Neutrophil (primary cell): Measurements from ENCODE around the gene PGLYRP3.
"Not testable (repeated sequence)": the region's sequence is repeated elsewhere in the genome, so short reads cannot be mapped to it uniquely, and the experiment has no call there.

Experiments used
- H3K27ac ChIP-seq: fragments of 200-600 bp; sonication (generic); 2 replicates; pipeline ENCODE4 v1.5.1; 2016; ENCODE audit warnings: mild to moderate bottlenecking, moderate library complexity
- H3K27me3 ChIP-seq: fragments of 200-600 bp; sonication (generic); 2 replicates; pipeline ENCODE4 v1.6.0; 2016; ENCODE audit warnings: mild to moderate bottlenecking
- H3K36me3 ChIP-seq: fragments of 200-600 bp; sonication (generic); 2 replicates; pipeline ENCODE4 v1.5.1; 2017
- H3K4me1 ChIP-seq, 2 experiments: fragments of 200-600 bp in 1 of 2; sonication (generic) in 1 of 2; 1 replicate in 1 of 2; 2 replicates in 1 of 2; pipeline versions ENCODE4 v1.5.1 to v1.6.1; 2013 to 2016; ENCODE audit warnings: low read depth in 1 of 2, low read length in 1 of 2, mild to moderate bottlenecking in 1 of 2, moderate library complexity in 1 of 2; ENCODE audit not compliant: control insufficient read depth in 1 of 2, insufficient read depth in 1 of 2
- H3K4me3 ChIP-seq, 2 experiments: fragments of 200-600 bp in 1 of 2; sonication (generic) in 1 of 2; 1 replicate in 1 of 2; 2 replicates in 1 of 2; pipeline ENCODE4 v1.5.1; 2013 to 2016; ENCODE audit warnings: low read depth in 1 of 2, low read length in 1 of 2, mild to moderate bottlenecking in 1 of 2, moderate library complexity in 1 of 2
- H3K9me3 ChIP-seq: fragments of 200-600 bp; sonication (generic); 2 replicates; pipeline ENCODE4 v1.5.1; 2016
- TF ChIP-seq, protein P1 (sequence below): fragments of 200-600 bp; sonication (generic); IDR thresholded peaks from 2 replicates; pipeline ENCODE4 v1.5.1; 2016; ENCODE audit warnings: antibody characterized with exemption

Gene PGLYRP3

DNA sequence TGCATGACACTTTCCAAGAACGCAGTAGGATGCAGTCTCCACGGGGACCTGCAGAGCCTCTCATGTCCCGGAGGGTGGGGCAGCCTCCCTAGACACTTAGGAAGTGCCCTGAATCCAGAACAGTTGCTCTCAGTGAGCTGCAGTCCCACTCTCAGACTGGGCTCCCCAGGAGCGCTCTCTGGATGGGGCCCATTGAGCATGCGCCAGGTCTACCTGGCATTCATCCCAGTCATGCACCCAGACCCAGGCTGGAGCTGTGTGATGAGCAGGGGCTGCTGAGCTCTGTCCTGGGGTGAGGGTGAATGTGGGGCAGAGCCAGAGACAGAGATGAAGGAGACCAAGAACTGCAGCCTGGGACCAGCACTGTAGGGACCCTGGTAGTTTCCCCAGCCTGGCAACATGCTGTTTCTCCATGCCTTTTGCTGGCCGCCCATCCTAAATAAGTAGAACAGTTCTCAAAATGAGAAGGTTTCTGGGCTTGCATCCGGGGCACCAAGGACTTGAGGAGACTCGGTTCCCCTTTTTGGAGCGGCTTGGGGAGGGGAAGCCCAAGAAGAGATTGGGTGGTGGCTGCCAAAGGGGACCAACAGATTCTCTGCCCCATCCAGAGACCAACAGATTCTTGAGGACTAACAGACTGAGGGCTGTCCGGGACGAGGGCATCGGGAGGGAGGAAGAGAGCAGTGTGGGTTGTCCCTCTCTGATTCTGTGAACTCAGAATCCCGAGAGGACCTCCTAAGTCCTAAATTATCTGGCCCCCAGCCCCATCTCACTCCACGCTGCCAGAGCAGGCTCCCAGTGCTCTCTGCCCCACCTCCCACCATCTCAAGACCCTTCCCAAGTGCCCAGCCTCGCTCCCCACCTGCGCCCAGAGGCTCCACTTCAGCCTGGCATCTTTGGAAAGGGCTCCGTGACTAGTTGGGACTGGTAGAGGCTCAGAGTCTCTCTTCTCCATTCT, 36.9 kb upstream of the PGLYRP3 start:
- no peaks in the 10 kb centered on the region for H3K27me3 ChIP-seq
- peak overlapping the region; percentile 10 for H3K27ac ChIP-seq
- no peaks in the 10 kb centered on the region for H3K36me3 ChIP-seq
- no peak overlapping the region for H3K4me3 ChIP-seq
- H3K9me3 ChIP-seq = no peaks in the 10 kb centered on the region
- TF ChIP-seq, protein P1, sequence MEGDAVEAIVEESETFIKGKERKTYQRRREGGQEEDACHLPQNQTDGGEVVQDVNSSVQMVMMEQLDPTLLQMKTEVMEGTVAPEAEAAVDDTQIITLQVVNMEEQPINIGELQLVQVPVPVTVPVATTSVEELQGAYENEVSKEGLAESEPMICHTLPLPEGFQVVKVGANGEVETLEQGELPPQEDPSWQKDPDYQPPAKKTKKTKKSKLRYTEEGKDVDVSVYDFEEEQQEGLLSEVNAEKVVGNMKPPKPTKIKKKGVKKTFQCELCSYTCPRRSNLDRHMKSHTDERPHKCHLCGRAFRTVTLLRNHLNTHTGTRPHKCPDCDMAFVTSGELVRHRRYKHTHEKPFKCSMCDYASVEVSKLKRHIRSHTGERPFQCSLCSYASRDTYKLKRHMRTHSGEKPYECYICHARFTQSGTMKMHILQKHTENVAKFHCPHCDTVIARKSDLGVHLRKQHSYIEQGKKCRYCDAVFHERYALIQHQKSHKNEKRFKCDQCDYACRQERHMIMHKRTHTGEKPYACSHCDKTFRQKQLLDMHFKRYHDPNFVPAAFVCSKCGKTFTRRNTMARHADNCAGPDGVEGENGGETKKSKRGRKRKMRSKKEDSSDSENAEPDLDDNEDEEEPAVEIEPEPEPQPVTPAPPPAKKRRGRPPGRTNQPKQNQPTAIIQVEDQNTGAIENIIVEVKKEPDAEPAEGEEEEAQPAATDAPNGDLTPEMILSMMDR = no peak
- peaks cover 66 to 72% of the 10 kb centered on the region in 2 experiments for H3K4me1 ChIP-seq

DNA sequence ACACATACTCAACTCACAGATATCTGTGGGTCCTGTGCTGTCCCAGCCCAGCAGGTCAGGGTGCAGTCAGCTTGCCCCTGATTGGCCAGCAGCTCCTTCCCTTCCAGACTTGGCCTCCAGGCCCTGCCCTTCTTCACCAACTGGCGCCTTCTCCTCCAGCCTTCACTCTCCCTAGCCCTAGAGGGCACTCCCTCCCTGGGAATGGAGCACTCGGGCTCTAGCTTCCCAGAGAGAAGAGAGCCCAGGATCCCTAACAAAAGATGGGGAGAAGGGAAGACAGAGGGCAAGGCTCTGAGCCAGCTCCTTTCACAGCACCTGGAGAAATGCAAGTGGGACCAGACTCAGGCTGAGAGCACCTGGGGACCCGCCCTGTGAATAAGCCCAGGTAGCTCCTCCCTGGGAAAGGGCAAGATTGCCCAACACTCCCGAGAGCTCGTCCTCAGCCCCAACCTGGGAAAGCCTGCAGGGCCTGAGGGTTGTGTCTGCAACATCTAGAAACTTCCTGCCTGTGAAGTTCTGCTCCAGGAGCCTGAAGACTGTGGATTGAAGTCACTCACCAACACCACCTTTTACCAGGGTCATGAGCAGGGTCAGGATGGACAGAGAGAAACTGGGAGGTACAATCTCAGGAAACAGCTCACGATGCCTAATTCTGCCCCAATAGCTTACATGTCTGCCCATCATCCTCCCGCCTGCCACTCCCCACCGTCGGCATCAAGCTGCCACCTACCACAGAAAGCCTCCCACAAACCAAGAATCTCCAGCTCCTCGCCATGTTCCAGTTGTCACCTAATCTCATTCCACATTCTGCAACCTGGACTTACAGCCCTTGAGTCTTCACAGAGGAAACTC, 36.0 kb upstream of the PGLYRP3 start, which contains the start of gene PGLYRP4:
Gene PGLYRP4 (minus strand): TSS at position 331 of the 852 bp plus-strand sequence. CDS start 909 bp downstream, outside the sequence.
- H3K9me3 ChIP-seq = no peaks in the 10 kb centered on the region

DNA sequence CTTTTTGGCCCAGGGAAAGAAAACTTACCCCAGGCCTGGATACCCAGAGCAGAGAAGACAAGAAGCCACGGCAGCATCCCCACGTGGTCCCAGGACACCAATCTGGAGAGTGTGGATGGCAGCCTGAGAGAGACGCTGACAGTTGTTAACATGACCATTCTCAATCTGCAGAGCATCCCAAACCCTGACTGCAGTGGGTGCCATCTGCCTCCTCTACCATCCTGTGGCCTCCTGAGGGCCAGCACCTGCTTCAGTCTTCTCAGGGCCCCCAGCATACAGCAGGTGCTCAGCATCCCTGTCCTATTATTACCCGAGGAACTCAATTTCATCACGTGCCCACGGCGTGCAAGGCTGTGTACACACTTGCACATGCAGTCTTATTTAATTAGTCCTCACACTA, 35.1 kb upstream of the PGLYRP3 start:
- TF ChIP-seq, protein P1 = no peak
- peaks cover 66 to 72% of the 10 kb centered on the region in 2 experiments for H3K4me1 ChIP-seq
- H3K9me3 ChIP-seq = no peaks in the 10 kb centered on the region
- no peaks in the 10 kb centered on the region for H3K27me3 ChIP-seq
- no peak overlapping the region for H3K27ac ChIP-seq
- H3K36me3 ChIP-seq = no peaks in the 10 kb centered on the region
- no peak overlapping the region for H3K4me3 ChIP-seq

More for the DNA sequence above, 36.0 kb upstream of the PGLYRP3 start, which contains the start of gene PGLYRP4:
- H3K27me3 ChIP-seq = no peaks in the 10 kb centered on the region
- peak within 1 kb of the TSS; percentile 10 for H3K27ac ChIP-seq
- H3K36me3 ChIP-seq = no peaks in the 10 kb centered on the region
- peaks cover 66 to 72% of the 10 kb centered on the region in 2 experiments for H3K4me1 ChIP-seq
- TF ChIP-seq, protein P1 = no peak
- no peak within 1 kb of the TSS for H3K4me3 ChIP-seq

GRCh38 chr1:153347049-153347448, 34.3 kb upstream of the PGLYRP3 start:
- H3K36me3 ChIP-seq, H3K27me3 ChIP-seq, H3K4me3 ChIP-seq, H3K27ac ChIP-seq, H3K9me3 ChIP-seq: not testable (repeated sequence)
- H3K4me1 ChIP-seq = peaks cover 61 to 66% of the 10 kb centered on the region in 2 experiments

DNA sequence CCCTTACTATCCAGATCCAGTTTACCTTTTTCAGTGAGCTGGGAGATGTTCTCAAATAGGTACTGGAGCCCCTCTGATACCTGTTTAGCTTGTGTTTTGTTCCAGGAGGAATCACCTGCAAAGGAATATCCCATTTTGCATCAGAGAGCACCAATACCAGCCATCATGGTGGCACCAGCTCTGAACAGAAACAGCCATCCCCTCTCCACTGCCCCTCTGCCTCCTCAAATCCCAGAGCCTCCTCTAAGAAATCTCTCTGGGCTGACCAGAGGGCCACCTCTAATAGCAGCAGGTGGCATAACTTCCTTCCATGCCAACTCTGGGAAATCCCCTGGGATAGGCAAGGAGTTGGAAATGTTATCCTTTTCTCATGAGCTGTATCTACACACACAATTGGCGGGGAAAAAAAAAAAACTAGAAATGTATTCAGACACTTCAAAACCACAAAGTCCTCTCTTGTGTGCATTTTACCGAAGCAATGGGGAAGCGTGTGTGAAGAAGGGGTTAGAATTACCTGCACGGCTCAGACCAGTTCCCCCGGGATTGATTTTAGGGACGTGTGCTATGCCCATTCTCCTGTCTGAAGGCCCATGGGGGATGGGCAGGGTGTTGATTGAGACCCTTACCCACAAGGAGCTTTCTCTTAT, 33.4 kb upstream of the PGLYRP3 start:
- H3K9me3 ChIP-seq = no peaks in the 10 kb centered on the region
- no peaks in the 10 kb centered on the region for H3K36me3 ChIP-seq
- peaks cover 61 to 66% of the 10 kb centered on the region in 2 experiments for H3K4me1 ChIP-seq
- TF ChIP-seq, protein P1 = no peak
- H3K4me3 ChIP-seq = no peak overlapping the region
- H3K27me3 ChIP-seq = no peaks in the 10 kb centered on the region
- H3K27ac ChIP-seq = peak overlapping the region; percentile 83
